GM12801 (cell line): ENCODE measurements around the gene ANGEL2.

Experiments
- TF ChIP-seq, protein P1 (sequence below): IDR thresholded peaks from one replicate; pipeline ENCODE4 v1.5.1; 2011; ENCODE audit warnings: control low read depth; ENCODE audit not compliant: insufficient read length; ENCODE audit errors: extremely low read depth

The ANGEL2 gene

GRCh38 chr1:213034713-213035112, 19.0 kb upstream of the ANGEL2 start:
- TF ChIP-seq, protein P1, sequence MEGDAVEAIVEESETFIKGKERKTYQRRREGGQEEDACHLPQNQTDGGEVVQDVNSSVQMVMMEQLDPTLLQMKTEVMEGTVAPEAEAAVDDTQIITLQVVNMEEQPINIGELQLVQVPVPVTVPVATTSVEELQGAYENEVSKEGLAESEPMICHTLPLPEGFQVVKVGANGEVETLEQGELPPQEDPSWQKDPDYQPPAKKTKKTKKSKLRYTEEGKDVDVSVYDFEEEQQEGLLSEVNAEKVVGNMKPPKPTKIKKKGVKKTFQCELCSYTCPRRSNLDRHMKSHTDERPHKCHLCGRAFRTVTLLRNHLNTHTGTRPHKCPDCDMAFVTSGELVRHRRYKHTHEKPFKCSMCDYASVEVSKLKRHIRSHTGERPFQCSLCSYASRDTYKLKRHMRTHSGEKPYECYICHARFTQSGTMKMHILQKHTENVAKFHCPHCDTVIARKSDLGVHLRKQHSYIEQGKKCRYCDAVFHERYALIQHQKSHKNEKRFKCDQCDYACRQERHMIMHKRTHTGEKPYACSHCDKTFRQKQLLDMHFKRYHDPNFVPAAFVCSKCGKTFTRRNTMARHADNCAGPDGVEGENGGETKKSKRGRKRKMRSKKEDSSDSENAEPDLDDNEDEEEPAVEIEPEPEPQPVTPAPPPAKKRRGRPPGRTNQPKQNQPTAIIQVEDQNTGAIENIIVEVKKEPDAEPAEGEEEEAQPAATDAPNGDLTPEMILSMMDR: no peak

DNA sequence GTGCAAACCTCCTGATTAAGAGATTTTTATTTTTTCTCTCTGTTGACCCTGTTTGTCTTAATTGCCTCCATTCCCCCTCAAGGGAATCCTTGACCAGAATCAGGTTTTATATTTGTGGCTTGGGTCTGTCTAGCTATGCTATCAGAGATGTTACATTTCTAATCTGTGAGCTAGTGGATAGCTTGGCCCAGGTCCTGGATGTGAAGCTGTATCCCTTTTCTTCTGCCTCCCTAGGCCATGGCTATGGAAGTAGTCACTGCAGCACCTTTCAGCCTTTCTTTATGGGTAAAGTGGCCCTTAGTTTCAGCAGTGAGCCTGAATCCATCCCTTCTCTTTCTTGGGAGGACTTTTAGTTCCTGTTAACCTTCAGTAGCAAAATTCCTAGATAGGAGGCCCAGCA, 17.0 kb upstream of the ANGEL2 start:
- TF ChIP-seq, protein P1: no peak

- TF ChIP-seq, protein P1: no peak
Observed at GRCh38 chr1:213020016-213020415, 4.3 kb upstream of the ANGEL2 start.

DNA sequence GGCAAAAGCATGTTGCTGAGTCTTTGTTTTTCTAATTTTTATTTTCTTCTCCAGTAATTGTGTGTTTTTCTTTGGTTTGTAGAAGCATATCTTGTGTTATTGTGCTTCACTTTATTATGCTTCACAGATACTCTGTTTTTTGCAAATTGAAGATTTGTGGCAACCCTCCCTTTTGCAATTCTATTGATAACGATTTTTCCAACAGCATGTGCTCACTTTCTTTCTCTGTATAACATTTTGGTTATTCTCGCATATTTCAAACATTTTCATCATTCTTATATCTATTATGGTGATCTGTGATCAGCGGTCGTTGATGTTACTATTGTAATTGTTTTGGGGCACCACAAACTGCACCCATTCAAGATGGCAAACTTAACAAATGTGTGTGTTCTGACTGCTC, 3.8 kb upstream of the ANGEL2 start:
- TF ChIP-seq, protein P1: no peak

DNA sequence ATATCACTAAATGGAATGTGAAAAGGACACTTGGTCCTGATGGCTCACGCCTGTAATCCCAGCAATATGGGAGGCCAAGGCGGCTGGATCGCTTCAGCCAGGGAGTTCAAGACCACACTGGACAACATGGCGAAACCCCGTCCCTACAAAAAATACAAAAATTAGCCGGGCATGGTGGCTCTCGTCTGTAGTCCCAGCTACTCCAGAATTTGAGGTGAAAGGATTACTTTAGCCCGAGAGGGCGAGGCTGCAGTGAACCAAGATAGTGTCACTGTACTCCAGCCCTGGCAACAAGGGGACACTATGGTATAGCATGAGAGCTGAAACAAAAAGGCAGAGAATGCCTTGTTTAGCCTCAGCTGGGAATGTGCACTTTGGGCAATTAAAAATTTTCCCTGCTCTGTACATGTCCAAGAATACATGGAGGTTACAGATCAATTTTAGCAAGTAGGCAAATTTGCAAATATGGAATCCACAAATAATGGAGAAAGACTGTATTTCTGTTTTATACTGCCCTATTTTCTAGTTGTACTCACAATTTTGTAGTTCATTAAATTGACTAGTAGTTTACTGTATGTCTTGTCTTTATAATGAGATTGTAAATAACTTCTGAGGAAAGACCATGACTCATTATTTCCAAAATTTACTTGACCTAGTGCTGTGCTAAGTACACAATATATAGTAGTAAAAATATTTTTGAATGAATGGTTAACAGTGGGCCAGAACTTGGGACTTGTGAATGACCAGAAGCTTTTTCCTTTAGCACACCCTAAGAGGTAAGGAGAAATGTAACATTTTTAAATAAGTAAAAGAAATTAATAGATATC, 2.0 kb upstream of the ANGEL2 start:
- TF ChIP-seq, protein P1: no peak

- TF ChIP-seq, protein P1: no peak
Observed at GRCh38 chr1:213014642-213015041, 1.0 kb downstream of the ANGEL2 start.

DNA sequence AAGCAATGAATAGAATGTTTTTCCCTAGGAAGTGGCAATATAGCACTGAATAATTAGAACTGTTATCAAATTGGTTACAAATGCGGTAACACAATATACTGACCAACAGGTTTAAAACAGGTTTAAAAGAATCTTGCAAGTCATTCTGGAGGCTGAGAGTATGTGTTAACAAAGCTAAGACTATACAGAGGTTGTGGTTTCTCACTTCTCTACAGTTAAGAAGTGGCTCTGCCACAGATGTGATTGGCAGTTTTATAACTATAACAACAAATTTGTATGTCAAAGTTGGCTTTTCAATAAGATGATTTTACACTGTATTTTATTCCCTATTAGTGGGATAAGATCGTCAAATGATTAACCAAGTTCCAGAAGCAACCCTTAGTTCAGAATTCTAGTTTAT, 7.1 kb downstream of the ANGEL2 start:
- TF ChIP-seq, protein P1: no peak

GRCh38 chr1:213003256-213003655, 12.4 kb downstream of the ANGEL2 start:
- TF ChIP-seq, protein P1: no peak
